Central memory CD4-positive, alpha-beta T cell (primary cell): ENCODE results near the gene ITGB4.
"Not testable (repeated sequence)": the region's sequence is repeated elsewhere in the genome, so short reads cannot be mapped to it uniquely, and the experiment has no call there.

Source experiments
- DNase-seq: peaks from one replicate; pipeline ENCODE4 v3.0.0; 2022

The ITGB4 gene

DNA sequence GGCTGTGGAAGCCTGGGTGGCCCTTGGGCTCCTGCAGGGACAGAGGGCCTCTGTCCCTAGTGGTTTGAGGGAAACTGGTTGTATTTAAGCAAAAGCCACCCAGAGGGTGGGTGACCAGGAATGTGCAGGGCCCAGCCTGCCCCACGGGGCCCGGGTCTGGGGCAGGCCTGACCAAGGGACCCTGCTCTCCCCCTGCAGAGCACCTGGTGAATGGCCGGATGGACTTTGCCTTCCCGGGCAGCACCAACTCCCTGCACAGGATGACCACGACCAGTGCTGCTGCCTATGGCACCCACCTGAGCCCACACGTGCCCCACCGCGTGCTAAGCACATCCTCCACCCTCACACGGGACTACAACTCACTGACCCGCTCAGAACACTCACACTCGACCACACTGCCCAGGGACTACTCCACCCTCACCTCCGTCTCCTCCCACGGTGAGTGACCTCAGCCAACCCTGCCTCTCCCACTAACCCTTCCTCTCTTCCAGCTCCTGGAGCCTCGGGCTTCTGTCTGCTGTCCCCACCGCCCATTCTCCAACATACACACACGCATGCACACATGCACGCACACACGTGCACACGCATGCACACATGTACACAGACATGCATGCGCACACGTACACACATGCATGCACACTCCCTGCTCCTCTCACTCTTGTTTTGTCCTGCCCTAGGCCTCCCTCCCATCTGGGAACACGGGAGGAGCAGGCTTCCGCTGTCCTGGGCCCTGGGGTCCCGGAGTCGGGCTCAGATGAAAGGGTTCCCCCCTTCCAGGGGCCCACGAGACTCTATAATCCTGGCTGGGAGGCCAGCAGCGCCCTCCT, 33.3 kb downstream of the ITGB4 start:
- no peak for DNase-seq

DNA sequence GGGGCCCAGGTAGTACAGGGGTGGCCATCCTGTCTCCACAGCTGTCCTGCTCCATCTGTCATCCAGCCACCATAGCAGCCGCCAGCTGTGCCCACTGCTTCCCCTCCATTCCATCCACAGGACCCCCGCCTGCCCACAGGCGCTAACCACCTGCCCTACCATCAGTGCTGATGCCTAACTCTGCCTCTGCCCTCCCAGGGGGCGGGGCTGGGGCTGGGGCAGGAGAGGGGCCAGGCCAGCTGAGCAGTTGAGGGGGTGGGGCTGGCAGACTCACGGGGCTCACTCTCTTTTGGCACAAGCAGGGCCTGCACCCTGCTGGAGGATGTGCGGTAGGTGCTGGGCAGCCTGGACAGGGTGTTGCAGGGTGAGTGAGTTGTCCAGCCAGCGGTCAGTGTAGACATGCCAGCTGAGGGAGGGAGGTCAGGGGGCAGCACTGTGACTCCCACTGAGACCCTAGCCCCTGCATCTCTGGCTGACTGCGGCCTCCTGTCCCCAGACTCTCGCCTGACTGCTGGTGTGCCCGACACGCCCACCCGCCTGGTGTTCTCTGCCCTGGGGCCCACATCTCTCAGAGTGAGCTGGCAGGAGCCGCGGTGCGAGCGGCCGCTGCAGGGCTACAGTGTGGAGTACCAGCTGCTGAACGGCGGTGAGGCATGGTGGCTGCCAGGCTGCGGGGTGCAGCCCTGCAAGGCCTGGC, 34.1 kb downstream of the ITGB4 start:
- DNase-seq, result no peak

DNA sequence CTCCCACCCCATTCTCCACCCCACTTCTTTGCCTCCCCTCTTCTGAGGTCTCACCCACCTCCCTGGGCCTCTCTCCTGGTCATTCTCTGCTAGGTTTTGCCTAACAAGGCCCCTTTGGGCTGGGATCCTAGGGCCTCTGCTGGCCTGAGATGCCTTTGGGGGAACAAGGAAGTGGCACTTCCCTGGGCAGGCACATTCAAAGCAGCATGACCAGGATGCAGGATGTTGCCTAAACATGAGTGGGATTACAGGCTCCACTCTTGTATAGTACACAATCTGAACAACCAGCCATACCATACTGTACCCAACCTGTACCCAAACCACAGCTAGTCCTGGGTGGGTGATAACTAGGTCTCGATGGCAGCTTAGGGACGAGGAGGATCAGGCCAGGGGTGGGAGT, 34.7 kb downstream of the ITGB4 start:
- no peak for DNase-seq

DNA sequence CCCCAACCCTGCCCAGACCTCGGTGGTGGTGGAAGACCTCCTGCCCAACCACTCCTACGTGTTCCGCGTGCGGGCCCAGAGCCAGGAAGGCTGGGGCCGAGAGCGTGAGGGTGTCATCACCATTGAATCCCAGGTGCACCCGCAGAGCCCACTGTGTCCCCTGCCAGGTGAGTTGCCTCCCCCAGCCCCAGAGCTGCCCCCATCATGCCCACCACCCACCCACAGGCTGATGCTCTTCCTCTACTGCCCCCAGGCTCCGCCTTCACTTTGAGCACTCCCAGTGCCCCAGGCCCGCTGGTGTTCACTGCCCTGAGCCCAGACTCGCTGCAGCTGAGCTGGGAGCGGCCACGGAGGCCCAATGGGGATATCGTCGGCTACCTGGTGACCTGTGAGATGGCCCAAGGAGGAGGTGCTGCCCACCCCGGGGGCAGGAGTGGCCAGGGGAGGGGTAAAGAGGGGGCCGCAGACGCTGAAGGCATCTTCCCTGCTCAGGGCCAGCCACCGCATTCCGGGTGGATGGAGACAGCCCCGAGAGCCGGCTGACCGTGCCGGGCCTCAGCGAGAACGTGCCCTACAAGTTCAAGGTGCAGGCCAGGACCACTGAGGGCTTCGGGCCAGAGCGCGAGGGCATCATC, 35.3 kb downstream of the ITGB4 start:
- DNase-seq, result no peak

DNA sequence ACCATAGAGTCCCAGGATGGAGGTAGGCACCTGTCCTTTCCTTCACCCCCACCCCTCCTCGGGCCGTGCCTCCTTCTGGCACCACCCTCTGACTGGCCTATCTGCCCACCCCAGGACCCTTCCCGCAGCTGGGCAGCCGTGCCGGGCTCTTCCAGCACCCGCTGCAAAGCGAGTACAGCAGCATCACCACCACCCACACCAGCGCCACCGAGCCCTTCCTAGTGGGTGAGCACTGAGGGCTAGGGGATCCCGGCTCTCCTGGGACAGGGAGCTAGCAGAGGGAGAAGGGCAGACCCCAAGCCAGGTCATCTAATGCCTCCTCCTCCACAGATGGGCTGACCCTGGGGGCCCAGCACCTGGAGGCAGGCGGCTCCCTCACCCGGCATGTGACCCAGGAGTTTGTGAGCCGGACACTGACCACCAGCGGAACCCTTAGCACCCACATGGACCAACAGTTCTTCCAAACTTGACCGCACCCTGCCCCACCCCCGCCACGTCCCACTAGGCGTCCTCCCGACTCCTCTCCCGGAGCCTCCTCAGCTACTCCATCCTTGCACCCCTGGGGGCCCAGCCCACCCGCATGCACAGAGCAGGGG, 35.9 kb downstream of the ITGB4 start:
- DNase-seq, result no peak

DNA sequence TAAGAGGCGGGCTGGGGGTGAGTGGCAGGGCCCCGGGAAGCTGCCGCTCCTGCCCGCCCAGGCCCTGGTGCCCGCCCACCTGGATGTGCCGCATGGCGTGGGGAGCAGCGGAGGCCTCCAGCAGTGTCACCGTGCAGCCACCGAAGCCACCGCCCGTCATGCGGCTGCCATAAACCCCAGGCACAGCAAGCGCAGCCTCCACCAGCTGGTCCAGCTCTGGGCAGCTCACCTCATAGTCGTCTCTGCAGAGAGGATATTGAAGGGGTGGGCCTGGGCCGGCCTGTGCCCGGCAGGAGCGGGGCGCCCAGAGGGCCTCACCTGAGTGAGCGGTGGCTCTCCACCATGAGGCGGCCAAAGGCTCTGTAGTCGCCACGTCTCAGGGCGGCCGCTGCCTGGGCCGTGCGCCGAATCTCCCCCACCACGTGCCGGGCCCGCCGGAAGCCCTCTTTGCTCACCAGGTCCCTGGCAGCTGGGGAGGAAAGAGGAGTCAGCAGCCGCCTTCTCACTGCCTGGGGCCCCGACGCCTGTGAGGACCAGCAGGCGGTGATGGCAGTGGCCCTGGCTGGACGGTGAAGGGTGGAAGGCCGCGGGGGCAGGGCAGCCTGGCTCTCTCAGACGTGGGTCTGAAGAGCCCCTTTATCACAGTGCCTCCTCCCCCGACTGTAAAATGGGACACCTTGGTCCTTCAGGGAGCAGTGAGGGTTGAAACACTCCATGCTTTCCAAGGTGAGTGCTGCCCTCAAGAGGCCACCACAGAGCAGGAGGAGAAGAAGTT, 37.1 kb downstream of the ITGB4 start:
- DNase-seq, result no peak

DNA sequence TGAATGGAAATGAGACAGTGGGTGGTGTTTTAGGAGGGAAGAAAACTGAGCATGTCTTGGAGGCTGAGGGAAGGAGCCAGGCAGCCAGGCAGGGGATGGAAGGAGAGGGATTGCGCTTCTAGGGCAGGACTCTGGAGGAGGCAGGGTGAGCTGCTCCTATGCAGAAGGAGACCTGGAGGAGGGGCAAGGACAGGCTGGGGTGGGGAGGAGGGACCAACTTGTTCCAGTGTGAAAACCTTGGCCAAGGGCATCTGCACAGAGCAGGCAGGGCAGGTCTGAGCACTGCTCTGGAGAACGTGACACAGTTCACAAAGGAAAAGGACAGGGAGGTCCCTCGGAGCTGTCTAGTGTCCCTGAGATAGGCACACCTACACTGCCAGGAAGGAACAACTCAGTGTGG, 38.2 kb downstream of the ITGB4 start:
- DNase-seq, result no peak

DNA sequence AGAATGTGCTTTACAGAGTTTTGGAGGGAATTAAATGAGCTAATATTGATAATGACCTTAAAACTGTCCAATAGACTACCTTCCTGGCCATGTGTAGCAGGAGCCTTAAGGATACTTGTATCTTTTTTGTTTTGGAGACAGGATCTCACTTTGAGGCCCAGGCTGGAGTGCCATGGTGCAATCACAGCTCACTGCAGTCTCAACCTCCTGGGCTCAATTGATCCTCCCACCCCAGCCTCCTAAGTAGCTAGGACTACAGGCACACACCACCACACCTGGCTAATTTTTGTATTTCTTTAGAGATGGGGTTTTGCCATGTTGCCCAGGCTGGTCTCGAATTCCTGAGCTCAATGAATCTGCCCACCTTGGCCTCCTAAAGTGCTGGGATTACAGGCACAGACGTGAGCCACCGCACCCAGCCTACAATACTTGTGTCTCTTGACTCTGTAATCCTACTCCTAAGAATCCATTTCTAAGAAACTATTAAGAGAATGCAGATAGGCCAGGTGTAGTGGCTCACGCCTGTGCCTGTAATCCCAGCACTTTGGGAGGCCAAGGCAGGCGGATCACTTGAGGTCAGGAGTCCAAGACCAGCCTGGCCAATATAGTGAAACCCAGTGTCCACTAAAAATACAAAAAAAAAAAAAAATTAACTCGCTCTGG, 38.9 kb downstream of the ITGB4 start:
- DNase-seq, result not testable (repeated sequence)

DNA sequence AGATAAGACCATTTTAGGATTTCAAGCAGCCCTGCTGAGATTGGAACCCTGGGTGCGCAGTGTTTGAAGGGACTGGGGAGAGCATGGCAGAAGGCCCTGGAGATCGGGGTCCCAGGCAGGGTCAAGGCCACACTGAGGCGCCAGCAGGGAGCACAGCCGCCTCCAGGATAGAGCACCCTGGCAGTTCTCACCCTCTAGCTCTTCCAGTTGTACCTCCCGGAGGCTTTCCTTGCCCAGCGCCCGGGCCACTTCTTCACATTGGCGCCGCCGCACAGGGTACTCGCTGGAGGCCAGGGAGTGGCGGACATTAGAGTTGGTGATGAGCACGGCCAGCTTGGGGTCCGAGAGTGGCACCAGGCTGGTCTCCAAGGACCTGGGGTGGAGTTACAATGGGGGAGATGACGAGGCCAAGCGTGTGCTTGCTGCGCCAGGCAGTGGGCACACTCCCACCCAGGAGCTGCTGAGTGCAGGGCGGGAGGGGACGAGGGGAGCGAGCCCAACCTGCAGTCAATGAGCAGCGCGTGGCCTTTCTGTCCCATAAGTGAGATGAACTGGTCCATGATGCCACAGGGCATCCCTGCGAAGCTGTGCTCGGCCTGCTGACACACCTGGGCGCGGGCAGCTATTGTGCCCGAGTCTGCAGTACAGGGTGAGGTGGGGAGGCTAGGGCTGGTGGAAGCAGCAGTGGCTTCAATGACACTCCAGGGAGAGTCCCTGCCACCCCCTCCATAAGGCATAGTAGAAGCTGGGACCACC, 41.4 kb downstream of the ITGB4 start:
- DNase-seq, result no peak

DNA sequence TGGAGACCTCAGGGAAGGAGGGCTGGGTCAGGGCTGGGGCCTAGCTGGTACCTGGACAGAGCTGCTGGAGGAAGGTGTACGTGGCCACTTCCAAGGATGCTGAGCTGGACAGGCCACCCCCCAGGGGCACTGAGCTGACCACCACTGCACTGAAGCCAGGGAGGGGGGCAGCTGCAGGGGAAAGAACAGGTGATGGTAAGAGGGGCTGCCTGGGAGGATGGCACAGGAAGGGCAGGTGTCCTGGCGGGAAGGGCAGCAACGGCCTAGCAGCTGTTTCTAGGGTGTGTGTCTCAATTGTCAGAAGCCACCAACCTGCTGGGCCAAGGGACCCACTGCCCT, 42.0 kb downstream of the ITGB4 start:
- DNase-seq, result no peak

DNA sequence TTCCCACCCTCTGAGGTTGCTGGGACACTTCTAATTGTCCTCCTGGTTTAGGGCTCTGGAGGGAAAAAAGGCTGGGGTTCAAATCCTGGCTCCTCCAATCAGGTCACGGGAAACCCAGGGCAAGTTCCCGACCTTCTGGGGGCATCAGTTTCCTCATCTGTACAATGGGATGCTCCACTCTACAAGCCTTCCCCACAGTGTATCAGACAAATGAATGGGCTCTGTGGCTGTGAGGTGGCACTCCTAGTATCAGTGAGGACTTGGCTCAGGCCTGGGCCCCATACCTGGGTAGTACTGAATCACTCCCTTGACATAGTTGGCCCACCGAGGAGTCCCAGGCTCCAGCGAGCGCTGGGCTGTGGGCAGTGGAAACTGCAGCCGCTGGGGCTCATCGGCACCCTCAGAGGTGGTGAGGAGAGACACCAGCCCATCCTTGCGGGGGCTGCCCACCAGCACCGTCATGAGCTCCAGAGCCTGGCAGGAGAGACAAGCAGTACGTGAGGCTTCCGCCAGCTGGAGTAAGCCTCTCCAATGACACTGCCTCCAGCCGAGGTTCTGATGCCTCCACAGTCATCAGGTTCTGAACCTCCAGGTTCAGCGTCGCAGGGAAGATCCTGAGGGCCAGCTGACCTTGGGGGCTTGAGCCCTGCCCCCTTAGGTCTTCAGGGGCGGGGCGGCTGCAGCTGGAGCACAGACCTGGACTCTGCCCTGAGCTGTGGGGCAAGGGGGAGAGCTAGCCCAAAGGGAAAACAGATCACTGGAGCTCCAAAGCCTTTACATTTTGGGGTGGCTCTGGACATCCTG, 42.6 kb downstream of the ITGB4 start:
- DNase-seq, result no peak

DNA sequence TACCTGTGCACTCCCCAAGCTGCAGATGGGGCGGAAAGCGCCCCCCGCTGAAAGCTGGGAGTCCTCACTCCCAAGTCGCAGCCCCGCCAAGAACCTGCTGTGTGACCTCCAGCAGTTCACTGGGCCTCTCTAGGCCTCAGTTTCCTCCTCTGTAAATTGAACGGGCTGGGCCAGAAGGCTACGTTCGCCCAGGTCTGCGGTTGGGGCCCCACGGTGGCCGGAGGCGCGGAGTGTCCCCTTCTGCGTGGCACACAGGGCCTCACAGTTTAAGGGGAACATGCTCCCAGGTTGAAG, 43.1 kb downstream of the ITGB4 start:
- DNase-seq, result no peak

DNA sequence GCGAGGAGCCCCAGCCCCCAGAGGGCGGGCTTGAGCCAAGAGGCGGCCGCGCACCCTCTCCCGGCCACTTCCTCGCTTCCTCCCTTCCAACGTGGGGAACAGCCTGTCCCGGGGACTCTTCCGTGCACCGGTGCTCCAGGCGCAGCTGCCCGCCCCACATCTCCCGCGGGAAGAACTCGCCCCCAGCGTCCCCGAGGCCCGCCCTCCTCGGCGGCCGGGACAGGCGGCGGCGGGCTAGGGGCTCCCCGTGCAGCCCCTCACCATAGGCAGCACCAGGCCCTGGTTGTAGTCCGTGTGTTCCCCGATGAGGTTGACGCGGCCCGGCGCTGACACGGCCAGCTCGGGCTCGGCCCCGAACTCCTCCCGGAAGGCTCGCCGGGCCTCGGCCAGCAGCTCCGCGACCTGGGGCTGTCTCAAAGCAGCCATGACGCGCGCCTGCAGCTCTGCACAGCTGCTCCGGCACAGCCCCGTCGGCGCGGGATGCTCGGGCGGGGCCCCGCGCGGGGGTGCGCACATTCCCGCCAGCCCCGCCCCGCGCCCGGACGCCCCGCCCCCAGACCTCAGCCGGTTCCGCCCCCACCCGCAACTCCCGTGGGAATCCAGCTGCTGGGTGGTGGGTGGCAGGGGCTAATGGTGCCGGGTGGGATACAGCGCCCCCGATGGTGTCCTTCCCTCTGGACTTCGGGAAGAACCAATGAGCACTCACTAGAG, 43.6 kb downstream of the ITGB4 start, which contains the start of gene GALK1:
GALK1 (minus strand) TSS at position 482 of the 711 bp plus-strand sequence; CDS start at position 426, 56 bp downstream.
- peak; percentile 68 for DNase-seq

DNA sequence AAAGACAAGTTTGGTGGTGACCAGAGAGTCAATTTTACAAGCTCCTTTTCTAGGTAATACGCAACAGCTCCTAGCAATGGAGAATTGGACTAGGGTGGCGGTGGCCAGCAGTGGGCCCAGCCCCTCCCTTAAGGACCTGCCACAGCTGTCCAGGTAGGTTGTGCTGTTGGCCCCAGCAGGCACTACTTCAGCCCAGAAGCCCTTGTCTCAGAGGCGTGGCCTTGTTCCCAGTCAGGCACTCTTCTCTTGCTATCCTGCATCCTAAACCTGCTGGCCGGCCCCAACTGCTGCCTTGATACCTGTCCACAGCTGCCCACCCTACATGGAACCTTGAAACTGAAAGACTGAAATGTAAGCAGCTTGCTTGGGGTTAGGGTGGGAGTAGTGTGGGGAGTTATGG, 44.7 kb downstream of the ITGB4 start:
- DNase-seq, result no peak

DNA sequence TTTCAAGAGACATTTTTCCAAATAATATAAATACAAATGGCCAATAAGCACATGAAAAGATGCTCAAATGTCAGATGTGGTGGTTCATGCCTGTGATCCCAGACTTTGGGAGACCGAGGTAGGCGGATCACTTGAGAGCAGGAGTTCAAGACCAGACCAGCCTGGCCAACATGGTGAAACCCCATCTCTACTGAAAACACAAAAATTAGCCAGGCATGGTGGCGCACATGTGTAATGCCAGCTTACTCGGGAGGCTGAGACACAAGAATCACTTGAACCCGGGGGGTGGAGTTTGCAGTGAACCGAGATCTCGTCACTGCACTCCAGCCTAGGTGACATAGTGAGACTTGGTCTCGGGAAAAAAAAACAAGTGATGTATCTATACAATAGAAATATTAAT, 46.6 kb downstream of the ITGB4 start:
- no peak for DNase-seq

DNA sequence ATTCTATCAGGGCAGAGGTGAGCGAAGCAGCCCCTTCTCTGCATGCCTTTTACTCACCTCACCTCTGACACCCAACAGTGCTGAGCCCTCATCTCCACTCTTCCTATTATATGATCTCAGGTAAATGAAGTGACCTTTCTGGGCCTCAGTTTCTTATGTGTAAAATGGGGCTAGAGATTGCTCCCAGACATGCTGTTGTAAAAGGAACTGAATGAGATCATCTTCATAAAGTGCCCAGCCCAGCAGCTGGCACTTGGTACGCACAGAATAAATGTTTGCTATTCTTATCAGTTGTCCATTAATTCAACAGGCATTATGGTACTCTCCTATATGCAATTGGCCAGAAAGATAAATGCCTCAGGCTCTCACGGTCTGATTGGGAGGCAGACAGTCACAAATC, 48.3 kb downstream of the ITGB4 start:
- DNase-seq, result no peak

DNA sequence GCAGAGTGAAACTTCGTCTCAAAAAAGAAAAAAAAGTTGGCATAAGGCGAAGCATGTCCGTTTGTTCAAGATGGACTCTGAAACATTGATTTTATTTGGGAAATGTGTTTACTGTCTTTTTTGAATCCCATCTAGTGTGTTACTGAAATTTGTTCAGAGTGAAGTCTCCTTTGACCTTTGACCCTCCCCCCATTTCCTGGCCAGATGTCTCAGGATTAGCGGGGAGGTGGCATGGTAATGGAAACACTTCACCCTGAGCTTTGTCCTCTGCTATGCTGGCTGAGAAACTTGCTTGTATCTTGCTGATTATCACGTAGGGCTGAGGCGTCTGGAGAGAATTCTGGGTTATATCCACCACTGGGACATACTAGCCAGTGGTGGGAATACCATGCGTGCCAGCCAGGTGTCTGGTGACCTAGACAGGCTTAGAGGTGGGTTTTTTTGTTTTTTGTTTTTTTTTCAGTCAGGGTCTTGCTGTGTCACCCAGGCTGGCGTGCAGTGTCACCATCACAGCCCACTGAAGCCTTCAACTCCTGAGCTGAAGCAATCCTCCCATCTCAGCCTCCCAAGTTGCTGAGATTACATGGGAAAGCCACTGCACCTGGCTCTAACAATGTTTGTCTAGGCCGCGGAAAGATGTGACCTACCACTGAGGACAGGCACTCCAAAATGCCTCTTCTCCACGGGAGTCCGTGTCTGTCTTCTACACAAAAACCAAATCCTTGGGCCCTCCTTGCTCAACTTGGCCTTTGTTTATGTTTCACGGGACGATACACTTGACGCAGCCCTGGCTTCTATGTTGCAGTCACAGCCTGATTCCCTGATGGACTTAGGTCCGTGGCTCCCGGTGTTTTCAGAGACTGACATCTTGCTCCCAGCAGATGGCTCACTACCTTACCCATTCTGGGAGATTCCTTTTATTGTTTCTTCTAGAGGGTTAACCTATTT, 50.3 kb downstream of the ITGB4 start:
- no peak for DNase-seq

DNA sequence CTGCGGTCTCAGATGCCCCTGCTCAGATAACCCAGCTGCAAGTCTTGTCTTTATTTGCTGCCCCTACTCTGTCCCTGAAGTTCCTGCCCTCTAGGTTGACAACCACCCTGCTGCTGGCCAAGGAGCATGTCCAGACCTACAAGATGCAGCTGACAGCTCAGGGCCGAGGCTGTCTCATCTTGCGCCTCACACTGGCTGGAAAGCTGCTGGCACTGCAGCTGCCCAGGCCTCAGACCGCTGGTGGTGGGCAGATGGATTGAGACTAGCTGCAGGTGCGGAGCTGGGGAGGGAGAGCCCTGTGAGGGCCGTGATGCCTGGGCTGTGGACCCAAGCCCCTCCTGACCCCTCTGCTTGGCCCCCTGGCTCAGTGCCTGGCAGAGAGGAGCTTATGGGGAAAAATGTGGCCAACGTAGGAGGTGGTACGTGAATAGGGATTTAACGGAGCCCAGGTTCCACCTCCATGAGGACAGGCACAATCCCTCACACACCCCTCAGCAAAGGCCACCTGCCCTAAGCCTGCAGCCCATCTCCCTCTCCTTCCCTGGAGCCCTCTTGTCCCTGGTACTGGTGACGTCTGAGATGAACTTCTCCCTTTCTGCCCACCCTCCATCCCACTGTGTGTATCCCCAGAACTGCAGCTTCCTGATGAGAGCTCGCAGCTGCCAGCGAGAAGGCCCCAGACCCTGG, 52.0 kb downstream of the ITGB4 start:
- DNase-seq, result no peak
